GM12875 (cell line): ENCODE measurements around the gene CMTM4.

Experiments
- H3K4me3 ChIP-seq: one replicate; pipeline ENCODE4 v1.5.1; 2011; ENCODE audit warnings: low read depth, low read length, control low read depth
- TF ChIP-seq, protein P1 (sequence below): IDR thresholded peaks from 2 replicates; pipeline ENCODE4 v1.5.1; 2011; ENCODE audit warnings: low read depth, mild to moderate bottlenecking, control low read depth, inconsistent platforms, low read length, moderate library complexity, borderline replicate concordance; ENCODE audit not compliant: insufficient read depth

Gene CMTM4

DNA sequence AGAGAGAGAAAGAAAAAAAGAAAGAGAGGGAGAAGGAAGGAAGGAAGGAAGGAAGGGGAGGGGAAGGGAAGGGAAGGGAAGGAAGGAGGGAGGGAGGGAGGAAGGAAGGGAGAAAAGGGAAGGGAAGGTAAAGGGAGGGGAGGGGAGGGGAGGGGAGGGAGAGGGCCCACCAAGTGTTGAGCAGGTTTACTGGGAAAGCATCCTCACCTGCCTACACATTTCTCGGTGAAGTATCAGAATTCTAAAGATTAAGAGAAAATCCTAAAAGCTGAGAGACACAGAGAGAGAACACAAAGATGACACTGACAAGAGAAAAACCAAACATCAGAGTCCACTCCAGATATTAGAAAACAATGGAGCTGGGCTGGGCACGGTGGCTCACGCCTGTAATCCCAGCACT is 104.3 kb downstream of the CMTM4 start:
- no peak overlapping the region for H3K4me3 ChIP-seq
- TF ChIP-seq, protein P1, sequence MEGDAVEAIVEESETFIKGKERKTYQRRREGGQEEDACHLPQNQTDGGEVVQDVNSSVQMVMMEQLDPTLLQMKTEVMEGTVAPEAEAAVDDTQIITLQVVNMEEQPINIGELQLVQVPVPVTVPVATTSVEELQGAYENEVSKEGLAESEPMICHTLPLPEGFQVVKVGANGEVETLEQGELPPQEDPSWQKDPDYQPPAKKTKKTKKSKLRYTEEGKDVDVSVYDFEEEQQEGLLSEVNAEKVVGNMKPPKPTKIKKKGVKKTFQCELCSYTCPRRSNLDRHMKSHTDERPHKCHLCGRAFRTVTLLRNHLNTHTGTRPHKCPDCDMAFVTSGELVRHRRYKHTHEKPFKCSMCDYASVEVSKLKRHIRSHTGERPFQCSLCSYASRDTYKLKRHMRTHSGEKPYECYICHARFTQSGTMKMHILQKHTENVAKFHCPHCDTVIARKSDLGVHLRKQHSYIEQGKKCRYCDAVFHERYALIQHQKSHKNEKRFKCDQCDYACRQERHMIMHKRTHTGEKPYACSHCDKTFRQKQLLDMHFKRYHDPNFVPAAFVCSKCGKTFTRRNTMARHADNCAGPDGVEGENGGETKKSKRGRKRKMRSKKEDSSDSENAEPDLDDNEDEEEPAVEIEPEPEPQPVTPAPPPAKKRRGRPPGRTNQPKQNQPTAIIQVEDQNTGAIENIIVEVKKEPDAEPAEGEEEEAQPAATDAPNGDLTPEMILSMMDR: no peak

DNA sequence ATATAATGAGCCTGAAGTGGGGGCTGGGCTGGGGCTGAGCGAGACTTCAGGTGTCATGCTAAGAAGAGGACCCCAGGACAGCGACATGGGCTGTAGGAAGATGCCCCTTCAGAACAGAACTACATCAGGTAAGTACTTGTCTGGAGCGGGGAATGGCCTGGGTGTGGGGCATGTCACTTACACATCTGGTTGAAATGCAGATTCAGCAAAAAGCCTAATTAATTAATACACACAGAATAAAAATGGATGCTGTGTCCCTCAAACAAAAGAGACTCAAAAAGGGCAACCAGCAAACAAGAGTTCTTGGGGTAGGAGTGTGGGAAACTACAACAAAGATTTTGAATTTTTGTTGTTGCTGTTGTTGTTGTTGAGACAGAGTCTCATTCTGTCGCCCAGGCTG is 105.5 kb downstream of the CMTM4 start:
- TF ChIP-seq, protein P1: no peak
- H3K4me3 ChIP-seq: no peak overlapping the region

DNA sequence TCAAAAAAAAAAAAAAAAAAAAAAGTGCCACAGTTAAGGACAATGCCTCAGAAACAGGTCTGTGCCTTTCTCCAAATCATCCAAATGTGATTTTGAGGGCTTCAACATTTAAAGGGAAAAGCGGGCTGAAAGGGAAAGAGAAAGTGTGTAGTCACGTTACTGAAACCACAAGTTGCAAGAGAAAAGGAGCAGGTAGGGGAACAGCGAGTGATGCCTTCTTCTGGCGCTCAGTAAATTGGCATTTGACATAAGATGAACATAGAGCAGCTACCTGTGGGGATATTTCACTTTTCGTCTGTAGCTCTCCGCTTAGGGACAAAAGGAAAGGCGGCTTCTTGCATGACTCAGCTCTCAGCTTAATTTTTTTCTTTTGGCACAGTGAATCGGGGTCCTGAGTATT is 106.2 kb downstream of the CMTM4 start:
- TF ChIP-seq, protein P1: no peak
- no peak overlapping the region for H3K4me3 ChIP-seq

DNA sequence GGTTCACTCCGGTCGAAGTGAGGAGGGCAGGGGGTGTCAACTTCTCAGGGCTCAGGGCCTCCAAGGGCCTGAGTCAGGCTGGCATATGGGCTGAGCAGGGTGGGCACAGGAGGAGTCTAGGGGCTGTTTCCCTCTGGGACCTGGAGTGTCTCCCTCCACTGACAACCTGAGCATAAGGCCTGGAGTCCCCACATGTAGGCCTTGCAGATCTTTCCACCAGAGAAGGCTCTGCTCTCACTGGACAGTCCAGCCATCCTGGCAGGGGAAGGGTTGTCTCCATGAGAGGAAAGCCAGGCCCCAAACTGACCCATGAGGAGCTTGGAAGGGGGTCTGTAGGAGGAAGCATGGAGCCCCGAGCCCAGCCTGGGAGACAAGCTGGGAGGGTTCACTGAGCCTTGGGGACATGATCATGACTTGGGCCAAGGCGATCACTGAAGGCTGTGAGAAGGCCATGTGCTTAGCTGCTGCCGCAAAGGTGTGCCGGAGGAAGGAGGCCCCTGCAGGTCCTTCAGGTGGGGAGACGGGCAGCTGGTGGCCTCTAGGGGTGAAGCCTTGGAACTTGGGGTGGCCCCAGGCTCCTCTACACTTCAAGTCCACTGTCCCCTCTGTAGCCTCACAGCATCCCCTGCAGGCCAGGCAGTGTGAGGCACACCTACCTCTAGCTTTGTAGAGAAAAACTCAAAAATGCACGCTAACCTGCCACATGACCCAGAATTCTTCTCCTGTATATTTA is 107.4 kb downstream of the CMTM4 start:
- H3K4me3 ChIP-seq: no peak overlapping the region
- TF ChIP-seq, protein P1: peak; percentile 98

DNA sequence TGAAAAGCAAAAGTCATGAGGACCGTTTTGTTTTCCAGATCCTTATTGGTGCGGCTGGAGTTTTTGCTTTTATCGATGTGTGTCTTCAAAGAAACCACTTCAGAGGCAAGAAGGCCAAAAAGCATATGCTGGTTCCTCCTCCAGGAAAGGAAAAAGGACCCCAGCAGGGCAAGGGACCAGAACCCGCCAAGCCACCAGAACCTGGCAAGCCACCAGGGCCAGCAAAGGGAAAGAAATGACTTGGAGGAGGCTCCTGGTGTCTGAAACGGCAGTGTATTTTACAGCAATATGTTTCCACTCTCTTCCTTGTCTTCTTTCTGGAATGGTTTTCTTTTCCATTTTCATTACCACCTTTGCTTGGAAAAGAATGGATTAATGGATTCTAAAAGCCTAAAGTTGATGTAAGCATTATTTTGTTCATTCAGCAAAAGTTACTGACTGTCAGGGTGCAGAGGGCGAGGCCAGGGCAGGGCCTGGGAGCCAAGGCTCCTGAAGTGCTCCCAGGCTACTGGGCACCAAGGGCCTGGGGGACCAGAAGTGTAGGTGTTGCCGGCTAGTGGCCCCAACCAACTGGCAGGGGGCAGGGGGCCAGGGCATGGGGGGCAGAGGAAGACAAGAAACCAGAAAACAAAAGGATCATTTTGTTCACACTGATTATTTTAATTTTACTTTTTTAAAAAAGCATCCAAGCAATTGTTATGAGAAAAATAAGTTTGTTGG is 108.5 kb downstream of the CMTM4 start:
- TF ChIP-seq, protein P1: no peak
- no peak overlapping the region for H3K4me3 ChIP-seq

DNA sequence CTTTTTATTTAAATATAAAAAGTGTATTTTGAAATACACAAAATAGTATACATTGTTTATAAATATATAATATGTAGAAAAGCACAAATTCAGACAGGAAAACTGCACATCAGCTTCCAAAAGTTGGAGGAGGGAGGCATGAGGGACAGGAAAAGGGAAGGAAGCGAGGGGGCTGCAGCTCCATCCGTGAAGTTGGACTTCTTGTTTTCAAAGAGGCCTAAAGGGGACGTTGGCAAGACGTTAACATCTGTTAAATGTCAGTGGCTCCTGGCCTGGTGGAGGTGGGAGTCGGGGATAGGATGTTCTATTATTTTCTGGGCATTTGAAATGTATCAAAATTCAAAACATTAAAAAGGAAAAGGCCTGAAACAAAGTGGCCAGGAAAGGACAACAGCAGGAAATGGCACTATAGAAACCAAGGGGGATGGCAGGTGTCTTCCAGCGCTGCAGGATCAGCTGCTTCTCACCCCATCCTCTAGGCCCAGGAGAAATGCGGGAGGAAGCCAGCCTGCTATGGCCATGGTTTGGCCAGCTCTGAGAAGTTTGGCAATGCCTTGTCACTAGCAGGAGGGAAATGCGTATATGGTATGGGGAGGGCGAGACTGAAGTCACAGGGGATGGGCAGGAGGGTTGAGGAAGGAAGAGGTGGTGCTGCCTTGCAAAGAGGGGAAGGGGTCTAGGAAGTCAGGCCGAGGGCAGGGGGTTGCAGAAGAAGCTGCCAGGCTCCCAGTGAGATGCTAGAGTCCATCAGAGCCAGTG is 110.9 kb downstream of the CMTM4 start:
- H3K4me3 ChIP-seq: no peak overlapping the region
- TF ChIP-seq, protein P1: no peak
